ENCODE measurements around the gene SLC9A1. TPM values are rescaled to one million over a fixed set of nuclear protein-coding genes. Genes with fewer than 3 reads are reported as not detected.

The SLC9A1 gene
- total RNA-seq, 2 experiments from 2014 or later: 5.8 to 19.2 TPM

GRCh38 chr1:27114546-27114945, 40.4 kb downstream of the SLC9A1 start:
- H3K4me1 ChIP-seq (ENCODE audit: insufficient read depth, low read length, poor library complexity, severe bottlenecking): peaks cover 19% of the 10 kb centered on the region
- no peaks in the 10 kb centered on the region for H3K9me3 ChIP-seq (ENCODE audit: low read length)
- no peak for TF ChIP-seq CTCF (conservative IDR thresholded peaks at IDR 0.05; ENCODE audit: low read length)
- no peak for TF ChIP-seq EZH2phosphoT487 (IDR thresholded peaks at IDR 0.05; ENCODE audit: borderline replicate concordance, low read depth, low read length)
- no peak overlapping the region for H3K4me2 ChIP-seq (ENCODE audit: low read length)
- peaks cover 5% of the 10 kb centered on the region; the same call in 1 of the 2 replicates for H3K36me3 ChIP-seq (ENCODE audit: insufficient read depth, low read length)
- no peaks in the 10 kb centered on the region for H4K20me1 ChIP-seq (ENCODE audit: insufficient read depth, low read length)
- H3K27ac ChIP-seq (ENCODE audit: low read depth, low read length, poor library complexity, severe bottlenecking): no peak overlapping the region
- no peak for DNase-seq (ENCODE audit: low spot score)
- no peaks in the 10 kb centered on the region for H3K79me2 ChIP-seq (ENCODE audit: insufficient read depth, low read depth, low read length)
- BruUV-seq (replicated peaks): no TSS peak
- H2AFZ ChIP-seq (ENCODE audit: low read length): no peak overlapping the region
- CTCF ChIA-PET (ENCODE audit: unreplicated experiment): no interaction called here
- no peak overlapping the region for H3K4me3 ChIP-seq (ENCODE audit: low read depth, low read length, poor library complexity, severe bottlenecking)
- no peaks in the 10 kb centered on the region for H3K9me2 ChIP-seq (ENCODE audit: insufficient read depth, low read length)
- intact Hi-C loops (cut with micrococcal nuclease; ENCODE audit: unreplicated experiment): no loop called here
- POLR2A ChIA-PET: no interaction called here

DNA sequence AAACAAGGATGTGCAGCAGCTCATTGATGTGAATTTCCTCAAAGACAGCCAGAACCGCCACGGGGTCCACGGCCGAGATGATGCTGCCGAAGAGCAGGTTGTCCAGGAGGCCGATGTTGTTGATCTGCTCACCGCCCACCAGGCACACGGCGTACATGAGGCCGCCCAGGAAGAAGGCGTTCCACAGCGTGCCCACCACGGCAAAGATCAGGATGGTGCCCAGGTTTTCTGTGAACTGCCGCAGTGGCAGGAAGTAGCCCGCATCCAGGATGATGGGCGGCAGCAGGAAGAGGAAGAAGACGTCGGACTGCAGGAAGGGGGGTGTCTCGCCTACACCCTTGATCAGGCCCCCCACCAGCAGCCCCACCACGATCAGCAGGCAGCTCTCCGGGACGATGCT, 41.1 kb downstream of the SLC9A1 start:
- Histone ChIP-seq H3K9me2 (ENCODE audit: insufficient read depth, low read length) (no peaks in the 10 kb centered on the region), H3K4me1 (ENCODE audit: insufficient read depth, low read length, poor library complexity, severe bottlenecking) (peaks cover 19% of the 10 kb centered on the region), H3K27ac (ENCODE audit: low read depth, low read length, poor library complexity, severe bottlenecking) (no peak overlapping the region), H3K4me3 (ENCODE audit: low read depth, low read length, poor library complexity, severe bottlenecking) (no peak overlapping the region), H3K36me3 (ENCODE audit: insufficient read depth, low read length) (peaks cover 12% of the 10 kb centered on the region; the same call in 1 of the 2 replicates), H4K20me1 (ENCODE audit: insufficient read depth, low read length) (no peaks in the 10 kb centered on the region), H3K9me3 (ENCODE audit: low read length) (no peaks in the 10 kb centered on the region), H3K79me2 (ENCODE audit: insufficient read depth, low read depth, low read length) (no peaks in the 10 kb centered on the region), H2AFZ (ENCODE audit: low read length) (no peak overlapping the region), H3K4me2 (ENCODE audit: low read length) (no peak overlapping the region)
- no TSS peak for BruUV-seq (replicated peaks)
- CTCF ChIA-PET (ENCODE audit: unreplicated experiment): no interaction called here
- POLR2A ChIA-PET: no interaction called here
- TF ChIP-seq EZH2phosphoT487 (IDR thresholded peaks at IDR 0.05; ENCODE audit: borderline replicate concordance, low read depth, low read length): no peak
- no peak for TF ChIP-seq CTCF (conservative IDR thresholded peaks at IDR 0.05; ENCODE audit: low read length)
- no peak for DNase-seq (ENCODE audit: low spot score)
- intact Hi-C loops (cut with micrococcal nuclease; ENCODE audit: unreplicated experiment): loop anchor here (2.0 kb wide), 2 partner anchors 23 to 41 kb away; partner anchors contain the start of gene SLC9A1

All from OCI-LY7 (cell line).